ENCODE measurements around the gene ADCYAP1R1. TPM values are rescaled to one million over a fixed set of nuclear protein-coding genes. Genes with fewer than 3 reads are reported as not detected.

The ADCYAP1R1 gene
- polyA plus RNA-seq, 4 donors, result 0.64 to 1.2 (median 1.0) TPM

DNA sequence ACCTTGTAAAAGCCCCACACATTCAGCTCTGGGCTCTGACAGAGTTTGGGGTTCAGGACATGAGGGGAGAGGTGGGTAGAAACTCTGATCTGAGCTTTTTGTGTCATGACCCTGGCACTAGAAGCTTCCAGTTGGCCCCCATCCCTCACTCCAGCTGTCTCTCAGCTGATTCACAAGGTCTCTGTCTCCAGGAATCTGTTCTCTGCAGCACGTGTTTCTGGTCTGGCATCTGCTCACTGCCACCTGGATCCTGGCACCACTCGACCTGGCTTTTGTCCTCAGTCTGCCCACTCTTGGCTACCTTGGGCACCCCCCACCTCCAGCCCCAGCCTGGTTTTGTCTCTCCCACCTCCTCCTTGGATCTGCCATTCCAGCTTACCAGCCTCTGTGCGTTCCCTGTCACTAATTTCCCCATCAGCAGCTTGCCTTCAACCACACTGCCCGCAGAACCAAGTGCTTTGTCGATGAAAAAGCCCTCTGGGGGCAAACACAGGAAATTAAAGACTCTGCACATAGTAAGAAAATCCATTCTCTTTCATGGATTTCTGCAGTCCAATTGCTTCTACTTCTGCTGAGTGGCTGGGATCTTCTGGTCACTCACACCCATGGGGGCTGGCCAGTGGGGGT is 18.3 kb upstream of the ADCYAP1R1 start:
- DNase-seq (ENCODE audit: low read depth in 4 of 4, low spot score in 3 of 4), result no peak

- no peak for DNase-seq (ENCODE audit: low read depth in 4 of 4, low spot score in 3 of 4)
Measured at GRCh38 chr7:31036924-31037323, 15.2 kb upstream of the ADCYAP1R1 start.

- no peak for DNase-seq (ENCODE audit: low read depth in 4 of 4, low spot score in 3 of 4)
Measured at GRCh38 chr7:31043051-31043471, 9.0 kb upstream of the ADCYAP1R1 start.

DNA sequence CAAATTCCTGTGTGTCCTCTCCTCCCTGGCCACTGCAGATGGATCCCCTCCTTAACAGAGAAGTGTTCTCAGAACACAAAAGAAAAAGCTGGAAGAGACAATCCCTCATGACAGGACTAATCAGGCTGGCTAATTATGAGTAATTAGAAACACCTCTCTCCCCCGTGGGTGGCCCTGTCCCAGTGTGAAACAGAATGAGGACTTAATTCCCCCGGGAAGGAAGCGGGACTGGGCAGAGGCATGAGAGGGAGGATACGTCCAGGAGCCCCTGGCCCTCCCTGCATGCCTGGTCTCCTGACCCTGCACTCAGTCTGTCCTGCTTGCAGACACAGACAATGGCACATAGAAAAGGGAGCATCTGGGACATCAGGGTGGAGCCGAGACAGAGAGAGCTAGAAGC is 7.6 kb upstream of the ADCYAP1R1 start:
- no peak for DNase-seq (ENCODE audit: low read depth in 4 of 4, low spot score in 3 of 4)

- DNase-seq (ENCODE audit: low read depth in 4 of 4, low spot score in 3 of 4), result no peak
Measured at GRCh38 chr7:31046723-31047122, 5.4 kb upstream of the ADCYAP1R1 start.

DNA sequence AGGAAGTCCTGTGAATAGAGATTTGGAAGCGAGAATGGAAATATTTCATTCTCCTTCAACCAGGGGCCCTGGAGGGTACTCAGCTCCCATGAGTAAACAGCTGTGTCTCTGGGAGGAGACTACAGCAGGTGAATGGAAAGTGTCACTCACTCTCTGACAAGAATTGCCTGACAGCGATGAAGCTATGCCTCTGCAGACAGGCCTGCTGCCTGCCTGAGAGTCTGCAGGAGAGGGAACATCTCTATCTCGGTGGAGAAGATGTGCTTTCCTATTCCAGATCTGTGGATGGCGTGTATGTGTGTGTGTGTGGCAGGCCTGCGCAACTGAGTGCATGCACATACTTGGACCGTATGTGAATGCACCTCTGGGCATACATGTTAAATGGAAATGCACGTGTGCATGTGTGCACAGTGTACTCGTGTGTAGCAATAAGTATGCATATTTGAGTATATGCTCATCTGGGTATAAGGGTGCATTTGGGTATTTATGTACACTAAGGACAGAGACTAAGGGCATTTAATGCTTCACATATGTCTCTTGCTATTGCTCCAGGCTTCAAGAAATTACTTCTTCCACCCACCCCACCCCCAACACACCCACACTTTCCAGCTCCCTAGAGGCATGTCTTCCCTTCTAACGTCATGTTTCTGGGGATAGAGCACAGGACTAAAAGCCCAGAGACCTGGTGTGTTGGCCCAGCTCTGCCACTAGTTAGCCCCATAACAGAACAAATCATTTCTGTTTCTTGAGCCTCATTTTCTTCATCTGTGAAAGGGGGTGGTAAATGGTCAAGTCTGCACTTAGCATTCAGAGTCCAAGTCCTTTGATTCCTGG is 4.6 kb upstream of the ADCYAP1R1 start:
- DNase-seq (ENCODE audit: low read depth in 4 of 4, low spot score in 3 of 4), result no peak

- no peak for DNase-seq (ENCODE audit: low read depth in 4 of 4, low spot score in 3 of 4)
Measured at GRCh38 chr7:31049005-31049765, 2.9 kb upstream of the ADCYAP1R1 start.

- no peak for DNase-seq (ENCODE audit: low read depth in 4 of 4, low spot score in 3 of 4)
Measured at GRCh38 chr7:31052487-31052840, 356 bp downstream of the ADCYAP1R1 start.

DNA sequence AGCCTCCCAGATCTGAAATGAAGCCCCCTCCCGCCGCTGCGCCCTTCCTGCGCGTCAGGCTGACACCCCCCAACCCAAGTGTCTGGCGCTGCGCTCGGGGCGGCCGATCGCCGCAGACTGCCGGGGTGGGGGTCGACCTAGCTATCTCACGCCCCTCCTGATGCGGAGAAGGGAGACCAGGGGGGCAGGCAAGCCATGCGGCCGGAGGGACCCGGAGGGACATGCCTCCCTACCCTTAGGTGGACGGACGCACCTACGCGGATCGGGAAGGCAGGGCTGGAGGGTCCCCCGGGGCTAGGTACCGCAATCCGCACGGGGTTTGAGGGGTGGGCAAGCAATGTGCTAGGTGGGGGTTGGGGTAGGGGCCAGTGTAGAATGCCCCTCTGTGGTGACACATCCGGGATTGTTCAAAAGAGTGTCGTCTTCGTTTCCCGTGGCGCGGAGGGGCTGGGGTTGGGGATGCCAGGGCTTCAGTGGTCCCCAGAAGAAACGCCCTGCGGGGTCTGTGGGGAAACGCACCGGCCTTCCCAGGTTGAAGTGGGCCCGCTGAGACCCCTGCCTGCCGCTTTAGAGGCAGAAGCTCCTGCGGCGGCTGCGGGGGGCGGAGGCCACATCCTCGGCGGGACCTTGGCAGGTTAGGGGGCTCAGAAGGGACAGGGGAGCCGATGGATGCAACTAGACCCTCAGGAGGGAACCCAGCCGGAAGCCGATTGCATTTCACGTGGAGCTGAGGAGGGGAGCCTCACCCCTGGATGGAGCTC is 913 bp downstream of the ADCYAP1R1 start:
- DNase-seq (ENCODE audit: low read depth in 4 of 4, low spot score in 3 of 4), result no peak

GRCh38 chr7:31053986-31054385 is 1.9 kb downstream of the ADCYAP1R1 start:
- DNase-seq (ENCODE audit: low read depth in 4 of 4, low spot score in 3 of 4), result no peak

- no peak for DNase-seq (ENCODE audit: low read depth in 4 of 4, low spot score in 3 of 4)
Measured at GRCh38 chr7:31054608-31055278, 2.6 kb downstream of the ADCYAP1R1 start.

GRCh38 chr7:31055471-31055870 is 3.4 kb downstream of the ADCYAP1R1 start:
- DNase-seq (ENCODE audit: low read depth in 4 of 4, low spot score in 3 of 4), result no peak

DNA sequence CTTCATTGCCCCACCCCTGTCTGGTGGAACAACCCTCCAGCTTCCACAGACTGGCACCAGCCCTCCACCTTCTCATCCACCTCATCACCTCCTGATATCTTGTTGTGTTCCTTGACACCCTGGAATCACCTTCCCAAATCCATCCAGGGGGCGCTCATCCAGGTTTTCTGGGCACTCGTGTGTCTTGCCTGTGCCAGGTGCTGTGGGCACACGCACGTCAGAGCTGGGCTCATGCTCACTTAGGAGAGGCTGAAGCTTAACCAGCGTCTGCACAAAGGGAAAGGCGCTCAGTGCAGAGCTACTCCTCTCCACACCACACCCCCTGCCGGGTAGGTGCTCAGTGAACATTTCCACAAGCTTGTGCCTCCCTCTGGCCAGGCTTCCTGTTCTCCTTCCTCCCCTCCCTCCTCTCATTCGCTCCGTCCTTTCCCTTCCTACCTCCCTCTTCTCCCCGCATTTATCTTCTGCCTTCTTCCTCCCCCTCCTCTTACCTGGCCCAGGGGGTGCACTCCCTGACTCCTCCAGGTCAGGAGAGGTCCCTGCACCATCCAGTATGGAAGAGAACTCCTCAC is 4.8 kb downstream of the ADCYAP1R1 start:
- DNase-seq (ENCODE audit: low read depth in 4 of 4, low spot score in 3 of 4), result no peak

DNA sequence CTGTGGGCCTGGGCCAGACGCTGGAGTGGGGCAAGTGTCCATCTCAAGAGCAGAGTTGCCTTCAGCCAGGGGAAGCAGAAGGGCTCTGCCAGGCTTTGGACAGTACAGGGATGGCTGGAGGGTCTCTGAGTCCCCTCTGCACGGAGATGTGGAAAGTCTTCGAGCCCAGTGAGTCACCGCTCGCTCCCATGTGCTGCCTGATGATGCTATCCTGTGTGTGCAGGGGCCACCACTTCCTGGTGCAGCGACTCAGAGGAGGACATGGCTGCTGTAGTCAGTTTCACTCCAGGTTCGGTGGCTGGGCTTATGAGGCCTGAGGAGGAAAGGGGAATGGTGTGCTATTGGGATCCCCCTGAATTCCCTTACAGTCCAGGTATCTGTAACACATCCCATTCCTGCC is 6.0 kb downstream of the ADCYAP1R1 start:
- DNase-seq (ENCODE audit: low read depth in 4 of 4, low spot score in 3 of 4), result no peak

GRCh38 chr7:31058688-31059087 is 6.6 kb downstream of the ADCYAP1R1 start:
- DNase-seq (ENCODE audit: low read depth in 4 of 4, low spot score in 3 of 4), result no peak

- DNase-seq (ENCODE audit: low read depth in 4 of 4, low spot score in 3 of 4), result no peak
Measured at GRCh38 chr7:31059551-31059950, 7.4 kb downstream of the ADCYAP1R1 start.

DNA sequence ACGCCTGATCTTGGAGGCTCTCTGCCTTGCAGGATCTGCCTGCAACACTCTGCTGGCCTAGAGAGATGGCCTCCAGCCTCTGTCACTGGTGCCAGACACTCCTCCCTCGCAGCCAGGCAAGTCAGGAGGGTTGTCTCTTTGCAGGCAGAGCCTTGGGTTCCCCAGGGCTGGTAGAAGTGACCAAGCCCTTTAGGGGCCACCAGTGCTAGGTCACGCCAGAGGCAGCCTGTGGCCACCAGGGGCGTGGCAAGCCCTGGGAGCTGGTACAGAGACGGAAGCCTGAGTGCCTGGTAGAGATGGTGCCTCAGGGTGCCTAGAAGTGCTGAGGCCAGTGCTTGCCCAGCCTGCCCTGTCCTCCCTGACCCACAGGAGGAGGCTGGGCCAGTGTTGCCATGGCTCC is 9.1 kb downstream of the ADCYAP1R1 start:
- no peak for DNase-seq (ENCODE audit: low read depth in 4 of 4, low spot score in 3 of 4)

- DNase-seq (ENCODE audit: low read depth in 4 of 4, low spot score in 3 of 4), result no peak
Measured at GRCh38 chr7:31062746-31063435, 10.8 kb downstream of the ADCYAP1R1 start.

DNA sequence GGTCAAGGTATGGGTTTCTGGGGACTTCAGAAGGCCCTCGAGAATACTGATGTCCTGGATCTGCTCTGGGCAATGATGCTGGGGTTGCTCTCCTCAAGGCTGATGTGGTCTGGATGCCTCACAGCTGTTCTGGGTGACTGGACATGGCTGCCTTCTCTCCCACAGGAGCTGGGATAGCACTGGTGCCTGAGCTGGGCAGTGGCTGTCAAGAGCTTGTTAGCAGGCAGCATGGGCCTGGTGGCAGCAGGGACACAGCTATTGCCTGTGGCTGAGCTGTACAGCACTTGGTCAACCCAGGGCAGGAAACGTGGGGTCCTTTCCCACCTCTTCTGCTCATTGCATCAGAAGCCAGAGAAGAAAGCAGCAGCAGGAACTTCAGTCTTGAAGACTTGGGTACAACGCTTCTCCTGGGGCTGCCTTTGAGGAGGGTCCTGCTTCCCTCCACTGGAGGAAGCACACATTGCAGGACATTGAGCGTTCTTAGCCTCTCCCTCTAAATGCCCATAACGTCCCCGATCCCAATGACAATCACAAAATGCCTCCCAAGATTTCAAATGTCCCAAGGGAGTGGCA is 13.0 kb downstream of the ADCYAP1R1 start:
- no peak for DNase-seq (ENCODE audit: low read depth in 4 of 4, low spot score in 3 of 4)
